B cell (primary cell): ENCODE data around the gene SPP1. TPM values are rescaled to one million over a fixed set of nuclear protein-coding genes. Genes with fewer than 3 reads are reported as not detected.

Source experiments
- ATAC-seq: fragments of 200-7000 bp; cut with Tn5 transposase; one replicate; pipeline ENCODE4 v1.10.0; 2021; ENCODE audit warnings: low read depth, mild to moderate bottlenecking, moderate number of reproducible peaks, moderate library complexity
- CTCF ChIA-PET: fragments of 350-600 bp; sonication (Branson Sonifier 250); formaldehyde crosslinking; loops from one replicate; lab custom pipeline; 2021; ENCODE audit warnings: antibody characterized with exemption, inconsistent platforms; lab: Charles Lee
- POLR2A ChIA-PET: fragments of 350-600 bp; sonication (Branson Sonifier 250); formaldehyde crosslinking; loops from one replicate; lab custom pipeline; 2021; ENCODE audit warnings: antibody characterized with exemption; lab: Charles Lee
- DNase-seq: peaks from one replicate; pipeline ENCODE4 v3.0.0; 2013
- H2AFZ ChIP-seq: 2 replicates; pipeline ENCODE4 v1.6.1; 2012; ENCODE audit warnings: mild to moderate bottlenecking, low read depth, low read length; ENCODE audit not compliant: insufficient read depth, poor library complexity, severe bottlenecking
- H3K27ac ChIP-seq, 2 donors: 1 replicate in 1 of 2; 2 replicates in 1 of 2; pipeline ENCODE4 v1.5.1; 2012 to 2013; ENCODE audit warnings: low read length in 2 of 2, mild to moderate bottlenecking in 2 of 2, moderate library complexity in 1 of 2
- H3K27me3 ChIP-seq, 4 experiments: fragments of 200-600 bp in 1 of 4; sonication (generic) in 1 of 4; replicated peaks in 1 of 4; 1 replicate in 2 of 4; 2 replicates in 2 of 4; pipeline versions ENCODE4 v1.6.1 to v1.7.0; 2013 to 2016; ENCODE audit warnings: low read length in 3 of 4, mild to moderate bottlenecking in 2 of 4, mixed read lengths in 1 of 4, moderate library complexity in 1 of 4; ENCODE audit not compliant: insufficient read depth in 4 of 4, control insufficient read depth in 3 of 4; ENCODE audit errors: control extremely low read depth in 1 of 4
- H3K36me3 ChIP-seq, 2 experiments: replicated peaks in 1 of 2; 1 replicate in 1 of 2; 2 replicates in 1 of 2; pipeline versions ENCODE4 v1.6.1 to v1.7.1; 2013; ENCODE audit warnings: low read length in 1 of 2; ENCODE audit not compliant: insufficient read depth in 2 of 2, control insufficient read depth in 1 of 2; ENCODE audit errors: control extremely low read depth in 1 of 2, extremely low read depth in 1 of 2
- H3K4me1 ChIP-seq, 2 donors: fragments of 200-600 bp in 1 of 2; sonication (generic) in 1 of 2; 1 replicate in 1 of 2; 2 replicates in 1 of 2; pipeline versions ENCODE4 v1.5.1 to v1.6.1; 2013 to 2017; ENCODE audit warnings: low read length in 2 of 2; ENCODE audit not compliant: control insufficient read depth in 2 of 2, insufficient read depth in 2 of 2
- H3K4me2 ChIP-seq: replicated peaks from 2 replicates; pipeline ENCODE3; 2012; ENCODE audit warnings: mild to moderate bottlenecking, low read depth, low read length; ENCODE audit not compliant: poor library complexity, severe bottlenecking
- H3K4me3 ChIP-seq, 5 experiments: fragments of 200-600 bp in 1 of 5; sonication (generic) in 1 of 5; 1 replicate in 3 of 5; 2 replicates in 2 of 5; pipeline versions ENCODE4 v1.5.1 to v1.7.0; 2011 to 2016; ENCODE audit warnings: low read length in 4 of 5, mild to moderate bottlenecking in 4 of 5, low read depth in 2 of 5, control low read depth in 1 of 5, moderate library complexity in 1 of 5; ENCODE audit not compliant: insufficient read depth in 1 of 5; ENCODE audit errors: control extremely low read depth in 1 of 5, extremely low read depth in 1 of 5
- H3K79me2 ChIP-seq: fragments of 200-600 bp; sonication (generic); one replicate; pipeline ENCODE4 v1.6.0; 2016; ENCODE audit warnings: low read length; ENCODE audit not compliant: control insufficient read depth, insufficient read depth
- H3K9ac ChIP-seq: fragments of 200-600 bp; sonication (generic); 2 replicates; pipeline ENCODE4 v1.6.1; 2017; ENCODE audit warnings: mild to moderate bottlenecking, low read length, moderate library complexity
- H3K9me3 ChIP-seq, 3 donors: one replicate each; pipeline versions ENCODE4 v1.6.1 to v1.7.1; 2013; ENCODE audit warnings: low read length in 2 of 3; ENCODE audit not compliant: control insufficient read depth in 2 of 3, insufficient read depth in 1 of 3; ENCODE audit errors: control extremely low read depth in 1 of 3
- H4K20me1 ChIP-seq: 2 replicates; pipeline ENCODE4 v1.6.0; 2012; ENCODE audit warnings: mild to moderate bottlenecking, low read length; ENCODE audit not compliant: insufficient read depth, control insufficient read depth, poor library complexity, severe bottlenecking
- H3K27ac Mint-ChIP-seq: one replicate; pipeline ENCODE4 v1.8.0; 2021; ENCODE audit warnings: mixed read lengths
- H3K27me3 Mint-ChIP-seq: one replicate; pipeline ENCODE4 v1.8.0; 2021; ENCODE audit warnings: mixed read lengths
- H3K4me1 Mint-ChIP-seq: one replicate; pipeline ENCODE4 v1.8.0; 2021; ENCODE audit warnings: mixed read lengths
- H3K4me3 Mint-ChIP-seq: one replicate; pipeline ENCODE4 v1.8.0; 2021; ENCODE audit warnings: mixed read lengths
- H3K9me3 Mint-ChIP-seq: one replicate; pipeline ENCODE4 v1.8.0; 2022; ENCODE audit warnings: mixed read lengths; ENCODE audit not compliant: insufficient read depth
- EZH2 ChIP-seq: IDR thresholded peaks from 2 replicates; pipeline ENCODE4 v1.6.1; 2012; ENCODE audit warnings: borderline replicate concordance, low read depth, mild to moderate bottlenecking, moderate library complexity, low read length; ENCODE audit not compliant: insufficient read depth, poor library complexity, severe bottlenecking
- WGBS: methylation state at CpG from one replicate; pipeline ENCODE4 v1.1.5; 2013; ENCODE audit warnings: missing lambda C conversion rate; ENCODE audit not compliant: insufficient coverage; 5-methylcytosine and 5-hydroxymethylcytosine counted together
- intact Hi-C: fragments of 100-400 bp; cut with micrococcal nuclease; formaldehyde crosslinking; loops from one replicate; pipeline ENCODE4 v1.10.0; 2022
- polyA plus RNA-seq: library from polyadenylated mRNA; depleted of rRNA; stranded (reverse); fragments of >200 nt; gene quantifications from 2 replicates; pipeline ENCODE4 v1.2.3, GENCODE V29; 2012
- small RNA-seq: library from RNA; depleted of rRNA; stranded (forward); fragments of <200 nt; gene quantifications from one replicate; pipeline ENCODE3, GENCODE V24; 2012; ENCODE audit warnings: low replicate concordance, low read depth; ENCODE audit not compliant: insufficient read length
- total RNA-seq, 2 donors: library from RNA; stranded (reverse); fragments of 120-200 nt in 1 of 2; gene quantifications; 1 replicate in 1 of 2; 2 replicates in 1 of 2; pipeline versions ENCODE4 v1.2.3 to v1.2.4, GENCODE V29; 2013 to 2022
- TF ChIP-seq, protein P1 (sequence below): fragments of 200-600 bp; IDR thresholded peaks from one replicate; pipeline ENCODE4 v1.8.0; 2022; ENCODE audit warnings: antibody characterized with exemption, mild to moderate bottlenecking

The SPP1 gene
- total and polyA plus RNA-seq, 2 donors (not counting 1 experiment from before 2014, with no cell fraction given), result not detected

DNA sequence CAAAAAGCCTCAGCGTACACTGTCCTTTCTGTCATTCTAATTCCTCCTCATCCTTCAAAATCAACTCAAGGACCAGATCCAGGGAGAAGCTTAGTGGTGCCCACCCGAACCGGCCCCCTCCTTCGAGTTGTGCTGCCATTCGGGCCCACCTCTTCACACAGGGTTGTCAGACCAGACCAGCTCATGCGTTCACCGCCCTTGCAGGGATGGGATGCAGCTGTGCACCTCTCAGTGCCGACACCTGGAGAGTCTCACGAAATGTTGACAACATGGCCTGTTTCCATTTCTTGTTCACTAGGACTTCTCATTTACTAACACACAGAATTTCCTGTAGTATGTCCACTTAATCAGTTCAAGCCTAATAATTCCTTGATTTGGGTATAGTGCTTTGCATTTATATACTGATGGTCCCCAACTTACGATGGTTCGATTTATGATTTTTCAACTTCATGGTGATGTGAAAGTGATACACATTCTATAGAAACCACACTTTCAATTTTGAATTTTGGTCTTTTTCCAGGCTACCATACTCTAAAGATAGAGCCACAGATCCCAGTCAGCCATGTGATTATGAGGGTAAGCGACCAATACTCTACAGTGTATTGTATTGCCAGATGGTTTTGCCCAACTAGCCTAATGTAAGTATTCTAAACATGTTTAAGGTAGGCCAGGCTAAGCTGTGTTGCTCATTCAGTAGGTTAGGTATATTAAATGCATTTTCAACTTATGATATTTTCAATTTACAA lies 55.2 kb downstream of the SPP1 start:
- DNase-seq, result no peak
- H3K27me3 Mint-ChIP-seq, result no peaks in the 10 kb centered on the region
- peaks cover 0 to 8% (median 4%) of the 10 kb centered on the region in 3 donors for H3K9me3 ChIP-seq
- ChIA-PET POLR2A (no interaction called here), CTCF (interaction anchor here (1.2 to 4.5 kb wide), 2 partner anchors 182 to 188 kb away, joined by 3 to 105 read pairs; no protein-coding TSS in a partner anchor)
- no peaks in the 10 kb centered on the region for H3K4me1 ChIP-seq
- no peak overlapping the region for H3K4me3 Mint-ChIP-seq
- no peaks in the 10 kb centered on the region for H3K36me3 ChIP-seq
- no peak for TF ChIP-seq EZH2
- TF ChIP-seq, protein P1, sequence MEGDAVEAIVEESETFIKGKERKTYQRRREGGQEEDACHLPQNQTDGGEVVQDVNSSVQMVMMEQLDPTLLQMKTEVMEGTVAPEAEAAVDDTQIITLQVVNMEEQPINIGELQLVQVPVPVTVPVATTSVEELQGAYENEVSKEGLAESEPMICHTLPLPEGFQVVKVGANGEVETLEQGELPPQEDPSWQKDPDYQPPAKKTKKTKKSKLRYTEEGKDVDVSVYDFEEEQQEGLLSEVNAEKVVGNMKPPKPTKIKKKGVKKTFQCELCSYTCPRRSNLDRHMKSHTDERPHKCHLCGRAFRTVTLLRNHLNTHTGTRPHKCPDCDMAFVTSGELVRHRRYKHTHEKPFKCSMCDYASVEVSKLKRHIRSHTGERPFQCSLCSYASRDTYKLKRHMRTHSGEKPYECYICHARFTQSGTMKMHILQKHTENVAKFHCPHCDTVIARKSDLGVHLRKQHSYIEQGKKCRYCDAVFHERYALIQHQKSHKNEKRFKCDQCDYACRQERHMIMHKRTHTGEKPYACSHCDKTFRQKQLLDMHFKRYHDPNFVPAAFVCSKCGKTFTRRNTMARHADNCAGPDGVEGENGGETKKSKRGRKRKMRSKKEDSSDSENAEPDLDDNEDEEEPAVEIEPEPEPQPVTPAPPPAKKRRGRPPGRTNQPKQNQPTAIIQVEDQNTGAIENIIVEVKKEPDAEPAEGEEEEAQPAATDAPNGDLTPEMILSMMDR, result no peak
- H3K4me3 ChIP-seq, result no peak overlapping the region
- no peak overlapping the region for H2AFZ ChIP-seq
- H4K20me1 ChIP-seq, result no peaks in the 10 kb centered on the region
- no peak overlapping the region for H3K27ac ChIP-seq
- ATAC-seq, result no peak
- no peak overlapping the region for H3K9ac ChIP-seq
- H3K4me1 Mint-ChIP-seq, result no peaks in the 10 kb centered on the region
- 97% methylated on average over 8 of the region's 12 CpGs for WGBS
- no peaks in the 10 kb centered on the region for H3K27me3 ChIP-seq
- peaks cover 4% of the 10 kb centered on the region for H3K9me3 Mint-ChIP-seq
- no peak overlapping the region for H3K4me2 ChIP-seq
- no peaks in the 10 kb centered on the region for H3K79me2 ChIP-seq
- no peak overlapping the region for H3K27ac Mint-ChIP-seq
- intact Hi-C loops, result loop anchor here (5.0 kb wide), 1 partner anchor 992 kb away; no protein-coding TSS in a partner anchor

Small RNAs within 50 kb of the gene (small RNA-seq; reads per million reads assigned to genes)
- not detected for gene RNU1-36P

Other genes starting within 250 kb of the SPP1 start
- not detected in 2 replicates for gene IBSP, start 176.2 kb upstream of the SPP1 start, total RNA-seq
- not detected in 2 replicates for gene IBSP, start 176.2 kb upstream of the SPP1 start, polyA plus RNA-seq
- gene MEPE, start 142.7 kb upstream of the SPP1 start, total RNA-seq, result not detected in 2 replicates
- not detected in 2 replicates for gene MEPE, start 142.7 kb upstream of the SPP1 start, polyA plus RNA-seq
- 4.9 and 5.8 TPM in 2 replicates for gene PKD2, start 31.9 kb downstream of the SPP1 start, total RNA-seq
- 1.8 and 6.3 TPM in 2 replicates for gene PKD2, start 31.9 kb downstream of the SPP1 start, polyA plus RNA-seq
- gene ABCG2, start 182.9 kb downstream of the SPP1 start, total RNA-seq, result 0.07 TPM in 1 of 2 replicates, not detected in the other
- 0.01 and 0.06 TPM in 2 replicates for gene ABCG2, start 182.9 kb downstream of the SPP1 start, polyA plus RNA-seq